Uterus (tissue), 2 donors: ENCODE measurements around the gene P2RX4.

Experiments
- POLR2A ChIP-seq, 2 donors: fragments of 450-650 bp; IDR thresholded peaks; one replicate each; pipeline ENCODE4 v1.6.1; 2016; ENCODE audit warnings: antibody characterized with exemption in 2 of 2, mild to moderate bottlenecking in 1 of 2, moderate library complexity in 1 of 2
- TF ChIP-seq, protein P1 (sequence below), 4 experiments: fragments of 200-600 bp in 2 of 4; fragments of 450-650 bp in 2 of 4; sonication (generic) in 2 of 4; IDR thresholded peaks; one replicate each; pipeline ENCODE4 v1.5.1; 2016 to 2019; ENCODE audit warnings: antibody characterized with exemption in 4 of 4, mild to moderate bottlenecking in 2 of 4, moderate library complexity in 1 of 4

DNA sequence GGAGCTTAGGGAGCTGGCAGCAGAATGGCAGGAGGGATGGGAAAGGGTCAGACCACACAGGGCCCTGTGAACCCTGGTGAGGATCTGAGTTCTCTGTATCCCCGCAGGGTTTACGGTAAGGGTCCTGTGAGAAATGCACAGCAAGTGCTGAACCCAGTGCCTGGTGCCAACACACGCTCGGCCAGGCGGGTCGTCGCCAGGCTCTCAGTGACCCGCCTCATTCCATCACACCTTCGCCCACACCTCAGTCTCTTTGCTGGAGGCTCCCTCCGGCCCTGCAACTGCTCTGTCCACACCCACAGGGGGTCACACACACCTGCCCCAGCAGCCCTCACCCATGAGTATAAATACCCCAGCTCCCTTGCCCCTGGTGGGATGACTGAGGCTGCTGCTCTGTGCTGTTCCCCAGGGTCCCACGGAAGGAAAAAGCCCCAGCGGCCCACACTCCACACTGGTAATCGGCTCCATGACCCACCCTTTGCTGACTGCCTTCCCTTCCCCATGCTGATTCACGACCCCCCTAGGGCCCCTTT lies 63.5 kb downstream of the P2RX4 start:
- TF ChIP-seq, protein P1, sequence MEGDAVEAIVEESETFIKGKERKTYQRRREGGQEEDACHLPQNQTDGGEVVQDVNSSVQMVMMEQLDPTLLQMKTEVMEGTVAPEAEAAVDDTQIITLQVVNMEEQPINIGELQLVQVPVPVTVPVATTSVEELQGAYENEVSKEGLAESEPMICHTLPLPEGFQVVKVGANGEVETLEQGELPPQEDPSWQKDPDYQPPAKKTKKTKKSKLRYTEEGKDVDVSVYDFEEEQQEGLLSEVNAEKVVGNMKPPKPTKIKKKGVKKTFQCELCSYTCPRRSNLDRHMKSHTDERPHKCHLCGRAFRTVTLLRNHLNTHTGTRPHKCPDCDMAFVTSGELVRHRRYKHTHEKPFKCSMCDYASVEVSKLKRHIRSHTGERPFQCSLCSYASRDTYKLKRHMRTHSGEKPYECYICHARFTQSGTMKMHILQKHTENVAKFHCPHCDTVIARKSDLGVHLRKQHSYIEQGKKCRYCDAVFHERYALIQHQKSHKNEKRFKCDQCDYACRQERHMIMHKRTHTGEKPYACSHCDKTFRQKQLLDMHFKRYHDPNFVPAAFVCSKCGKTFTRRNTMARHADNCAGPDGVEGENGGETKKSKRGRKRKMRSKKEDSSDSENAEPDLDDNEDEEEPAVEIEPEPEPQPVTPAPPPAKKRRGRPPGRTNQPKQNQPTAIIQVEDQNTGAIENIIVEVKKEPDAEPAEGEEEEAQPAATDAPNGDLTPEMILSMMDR (IDR thresholded peaks at IDR 0.05): no peak
- no peak for TF ChIP-seq POLR2A (IDR thresholded peaks at IDR 0.05)
